HG02588 (cell line): ENCODE data around the gene CUL9.

Experiments used
- ATAC-seq: cut with Tn5 transposase; IDR thresholded peaks from one replicate; pipeline ENCODE4 v1.9.1; 2021; ENCODE audit warnings: mild to moderate bottlenecking, moderate library complexity; ENCODE audit not compliant: unreplicated experiment

Gene CUL9

DNA sequence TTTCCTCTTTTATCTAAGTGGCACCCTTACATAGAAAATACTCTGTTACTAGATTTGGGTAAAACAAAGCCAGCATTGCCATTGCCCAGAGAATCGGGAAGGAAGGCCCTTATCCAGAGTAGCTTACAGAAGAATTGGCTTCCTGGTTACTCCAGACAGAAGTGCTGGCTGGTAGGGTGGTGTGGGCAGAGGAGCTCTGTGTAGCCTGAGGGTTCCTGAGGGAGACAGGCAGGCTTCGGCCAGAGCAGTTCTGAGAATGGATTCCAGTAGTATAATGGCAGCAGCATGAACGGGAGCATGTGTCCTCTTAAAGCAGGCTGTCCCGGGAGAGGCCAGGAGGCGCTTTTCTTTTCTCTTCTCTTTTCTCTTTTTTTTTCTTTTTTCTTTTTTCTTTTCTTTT lies 11.9 kb downstream of the CUL9 start:
- ATAC-seq, result no peak

- no peak for ATAC-seq
Observed at GRCh38 chr6:43196337-43196736, 14.3 kb downstream of the CUL9 start.

DNA sequence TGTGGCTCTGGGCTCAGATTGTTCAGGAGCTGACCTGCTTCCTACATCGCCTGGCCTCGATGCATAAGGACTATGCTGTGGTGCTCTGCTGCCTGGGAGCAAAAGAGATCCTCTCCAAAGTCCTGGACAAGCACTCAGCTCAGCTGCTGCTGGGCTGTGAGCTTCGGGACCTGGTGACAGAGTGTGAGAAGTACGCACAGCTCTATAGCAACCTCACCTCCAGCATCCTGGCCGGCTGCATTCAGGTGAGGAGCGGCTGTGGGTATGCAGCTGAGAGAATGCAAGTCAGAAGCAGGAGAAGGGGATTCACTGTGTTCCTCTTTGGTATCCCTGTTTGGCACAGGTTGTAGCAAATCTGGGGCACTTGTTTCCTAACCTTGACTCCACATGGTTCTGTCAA lies 17.9 kb downstream of the CUL9 start:
- ATAC-seq, result no peak

DNA sequence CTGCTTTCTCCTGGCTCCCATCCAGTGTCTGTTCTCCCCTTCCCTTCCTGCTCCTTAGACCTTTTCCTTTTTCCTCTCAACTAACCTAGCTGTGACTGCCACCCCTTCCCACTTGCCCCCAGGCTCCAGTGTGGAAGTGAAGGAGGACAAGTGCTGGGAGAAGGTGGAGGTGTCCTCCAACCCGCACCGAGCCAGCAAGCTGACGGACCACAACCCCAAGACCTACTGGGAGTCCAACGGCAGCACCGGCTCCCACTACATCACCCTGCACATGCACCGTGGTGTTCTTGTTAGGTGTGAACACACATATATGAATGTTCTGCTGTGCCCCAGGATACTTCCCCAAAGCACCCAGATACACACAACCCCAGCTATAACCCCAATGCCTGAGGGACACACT lies 18.5 kb downstream of the CUL9 start:
- no peak for ATAC-seq

- ATAC-seq, result no peak
Observed at GRCh38 chr6:43202451-43202850, 20.5 kb downstream of the CUL9 start.

DNA sequence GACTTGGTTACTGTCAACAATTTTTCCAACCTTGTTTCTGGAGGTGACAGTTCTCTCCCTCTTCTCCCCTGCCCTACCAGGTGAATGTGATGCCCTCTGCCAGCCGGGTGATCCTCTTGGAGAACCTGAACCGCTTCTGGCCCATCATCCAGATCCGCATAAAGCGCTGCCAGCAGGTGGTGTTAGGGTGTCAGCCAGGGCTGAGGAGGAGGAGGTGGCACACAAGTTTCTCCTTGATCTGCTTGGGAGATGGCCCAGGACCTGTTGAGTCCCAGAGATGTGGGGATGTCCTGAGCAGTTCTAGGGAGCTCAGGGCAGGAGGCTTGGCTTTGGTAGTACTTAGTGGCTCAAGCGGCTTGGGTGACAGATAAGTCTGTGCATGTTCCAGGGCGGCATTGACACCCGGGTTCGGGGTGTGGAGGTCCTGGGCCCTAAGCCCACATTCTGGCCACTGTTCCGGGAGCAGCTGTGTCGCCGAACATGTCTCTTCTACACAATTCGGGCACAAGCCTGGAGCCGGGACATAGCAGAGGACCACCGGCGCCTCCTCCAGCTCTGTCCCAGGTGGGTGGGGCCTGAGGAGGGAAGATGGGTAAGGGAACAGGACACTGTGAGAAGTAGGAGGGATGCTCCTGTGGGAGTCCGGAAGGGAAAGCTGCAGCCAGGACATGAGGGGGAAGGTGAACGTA lies 21.2 kb downstream of the CUL9 start:
- ATAC-seq, result no peak

- ATAC-seq, result no peak
Observed at GRCh38 chr6:43203718-43204095, 21.7 kb downstream of the CUL9 start.

- no peak for ATAC-seq
Observed at GRCh38 chr6:43204271-43205105, 22.5 kb downstream of the CUL9 start.

GRCh38 chr6:43205849-43206248 lies 23.9 kb downstream of the CUL9 start:
- ATAC-seq, result no peak

GRCh38 chr6:43207286-43207685 lies 25.3 kb downstream of the CUL9 start:
- no peak for ATAC-seq

GRCh38 chr6:43211955-43212354 lies 30.0 kb downstream of the CUL9 start:
- ATAC-seq, result no peak

DNA sequence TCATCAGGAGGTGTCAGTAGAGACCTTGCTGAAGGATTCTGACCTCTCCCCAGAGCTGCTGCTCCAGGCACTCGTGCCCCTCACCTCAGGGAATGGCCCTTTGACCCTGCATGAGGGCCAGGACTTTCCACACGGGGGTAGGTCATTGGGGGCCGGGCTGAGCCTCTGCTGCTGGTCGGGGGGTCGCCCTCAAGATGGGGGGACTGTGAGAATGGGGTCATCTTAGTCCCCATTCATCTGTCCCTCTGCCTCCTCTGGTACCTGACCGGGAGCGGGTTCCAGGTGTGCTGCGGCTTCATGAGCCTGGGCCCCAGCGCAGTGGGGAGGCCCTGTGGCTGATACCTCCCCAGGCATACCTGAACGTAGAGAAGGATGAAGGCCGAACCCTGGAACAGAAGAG lies 31.4 kb downstream of the CUL9 start:
- ATAC-seq, result no peak

DNA sequence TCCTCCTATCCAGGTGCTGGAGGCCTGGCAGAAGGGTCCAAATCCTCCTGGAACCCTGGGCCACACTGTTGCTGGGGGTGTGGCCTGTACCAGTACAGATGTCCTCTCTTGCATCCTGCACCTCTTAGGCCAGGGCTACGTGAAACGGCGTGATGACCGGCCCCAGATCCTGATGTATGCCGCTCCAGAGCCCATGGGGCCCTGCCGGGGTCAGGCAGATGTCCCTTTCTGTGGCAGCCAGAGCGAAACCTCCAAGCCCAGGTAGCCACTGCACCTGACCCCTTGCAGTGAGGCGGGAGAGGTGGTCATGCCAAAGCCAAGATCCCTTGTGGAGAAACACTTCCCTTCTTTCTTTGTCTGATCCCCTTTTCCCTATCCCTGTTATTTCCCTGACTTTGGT lies 33.1 kb downstream of the CUL9 start:
- no peak for ATAC-seq

DNA sequence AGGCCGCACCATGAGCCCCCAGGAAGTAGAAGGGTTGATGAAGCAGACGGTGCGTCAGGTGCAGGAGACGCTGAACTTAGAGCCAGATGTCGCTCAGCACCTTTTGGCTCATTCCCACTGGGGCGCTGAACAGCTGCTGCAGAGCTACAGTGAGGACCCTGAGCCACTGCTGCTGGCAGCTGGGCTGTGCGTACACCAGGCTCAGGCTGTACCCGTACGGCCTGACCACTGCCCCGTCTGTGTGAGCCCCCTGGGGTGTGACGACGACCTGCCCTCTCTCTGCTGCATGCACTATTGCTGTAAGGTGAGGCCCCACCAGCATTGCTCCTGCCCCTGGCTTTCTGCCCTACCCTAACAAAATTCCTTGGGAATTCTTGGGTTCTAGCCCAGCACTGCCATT lies 34.2 kb downstream of the CUL9 start:
- no peak for ATAC-seq

DNA sequence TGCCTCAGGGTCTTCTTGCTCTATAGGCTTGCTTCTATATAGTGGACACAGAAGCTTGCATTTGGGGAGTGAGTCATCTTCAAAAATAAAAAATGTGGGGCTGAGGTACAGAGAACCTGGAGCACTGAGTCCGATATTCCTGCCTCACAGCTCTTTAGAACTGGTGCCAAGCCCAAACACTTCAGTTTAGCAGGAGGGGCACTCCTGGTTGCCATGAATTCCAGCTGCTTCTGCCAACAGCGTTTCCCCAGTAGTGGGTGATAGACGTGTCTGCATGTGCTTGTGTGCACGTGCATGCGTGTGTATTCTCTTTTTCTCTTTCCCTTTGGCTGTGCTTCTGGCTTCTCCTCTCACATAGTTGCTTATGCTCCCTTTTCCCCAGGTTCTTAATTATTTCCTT lies 35.4 kb downstream of the CUL9 start:
- no peak for ATAC-seq

GRCh38 chr6:43219119-43219518 lies 37.1 kb downstream of the CUL9 start:
- no peak for ATAC-seq

GRCh38 chr6:43219814-43220213 lies 37.8 kb downstream of the CUL9 start:
- ATAC-seq, result no peak

DNA sequence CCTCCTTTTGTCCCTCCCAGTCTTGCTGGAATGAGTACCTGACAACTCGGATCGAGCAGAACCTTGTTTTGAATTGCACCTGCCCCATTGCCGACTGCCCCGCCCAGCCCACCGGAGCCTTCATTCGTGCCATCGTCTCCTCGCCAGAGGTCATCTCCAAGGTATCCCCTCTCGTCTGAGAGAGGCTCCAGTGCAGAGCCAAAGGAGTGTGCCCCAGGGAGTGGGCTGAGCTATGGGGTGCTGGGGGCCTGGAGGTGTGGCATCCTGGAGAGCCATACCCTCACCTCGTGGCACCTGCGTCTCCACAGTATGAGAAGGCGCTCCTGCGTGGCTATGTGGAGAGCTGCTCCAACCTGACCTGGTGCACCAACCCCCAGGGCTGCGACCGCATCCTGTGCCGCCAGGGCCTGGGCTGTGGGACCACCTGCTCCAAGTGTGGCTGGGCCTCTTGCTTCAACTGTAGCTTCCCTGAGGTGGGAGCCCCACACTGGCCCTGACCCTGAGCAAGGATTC lies 38.5 kb downstream of the CUL9 start:
- no peak for ATAC-seq

DNA sequence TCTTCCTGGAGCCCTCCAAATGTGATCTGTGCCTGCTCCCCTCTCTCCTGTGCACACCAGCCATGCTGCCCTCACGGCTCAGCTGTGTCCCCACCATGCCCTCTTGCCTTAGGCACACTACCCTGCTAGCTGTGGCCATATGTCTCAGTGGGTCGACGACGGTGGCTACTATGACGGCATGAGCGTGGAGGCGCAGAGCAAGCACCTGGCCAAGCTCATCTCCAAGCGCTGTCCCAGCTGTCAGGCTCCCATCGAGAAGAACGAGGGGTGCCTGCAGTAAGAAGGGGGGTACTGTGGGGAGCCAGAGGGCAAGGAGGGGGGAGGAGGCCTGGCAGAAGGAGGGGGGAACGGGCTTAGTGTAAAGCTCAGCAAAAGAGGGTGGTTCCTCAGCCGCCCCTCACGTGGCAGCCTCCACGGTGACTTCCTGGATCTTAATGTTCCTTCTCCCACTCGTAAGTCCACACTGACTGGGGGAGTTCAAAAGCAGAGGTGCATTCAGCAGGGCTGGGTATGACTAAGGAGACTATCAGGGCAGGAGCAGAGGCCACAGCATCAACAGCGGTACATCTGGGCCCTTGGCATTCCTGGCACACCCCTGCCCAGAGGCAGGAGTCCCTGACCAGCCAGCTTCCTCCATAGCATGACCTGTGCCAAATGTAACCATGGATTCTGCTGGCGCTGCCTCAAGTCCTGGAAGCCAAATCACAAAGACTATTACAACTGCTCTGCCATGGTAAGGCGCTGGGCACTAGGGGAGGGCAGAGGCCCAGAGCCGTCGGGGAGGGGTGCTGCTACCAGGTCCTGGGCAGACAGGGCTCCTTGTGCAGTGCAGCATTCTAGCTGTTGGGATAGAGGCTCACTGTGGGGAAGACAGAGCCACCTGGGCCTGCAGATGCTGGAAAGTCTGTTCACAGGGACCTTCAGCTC lies 39.3 kb downstream of the CUL9 start:
- no peak for ATAC-seq

DNA sequence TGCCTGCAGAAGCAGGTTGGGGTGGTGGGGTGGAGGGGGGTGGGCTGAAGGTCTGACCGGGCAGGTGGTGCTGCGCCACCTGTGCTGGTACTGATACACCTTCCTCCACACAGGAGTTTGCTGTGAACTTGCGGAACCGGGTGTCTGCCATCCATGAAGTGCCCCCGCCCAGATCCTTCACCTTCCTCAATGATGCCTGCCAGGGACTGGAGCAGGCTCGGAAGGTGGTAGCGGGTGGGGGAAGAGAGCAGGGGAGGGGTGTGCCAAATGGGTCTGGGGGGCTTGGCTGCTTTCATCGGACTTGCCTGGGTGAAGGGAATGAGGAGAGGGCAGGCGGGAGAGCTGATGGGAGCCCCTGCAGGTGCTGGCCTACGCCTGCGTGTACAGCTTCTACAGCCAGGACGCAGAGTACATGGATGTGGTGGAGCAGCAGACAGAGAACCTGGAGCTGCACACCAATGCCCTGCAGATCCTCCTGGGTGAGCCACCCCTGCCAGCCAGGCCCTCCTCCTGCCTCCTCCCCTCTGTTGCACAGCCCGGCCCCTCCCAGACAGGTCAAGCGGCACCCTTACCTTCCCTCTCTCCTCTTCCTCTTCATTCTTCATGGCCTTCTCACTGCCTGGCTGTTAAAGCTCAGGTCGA lies 40.5 kb downstream of the CUL9 start:
- no peak for ATAC-seq

DNA sequence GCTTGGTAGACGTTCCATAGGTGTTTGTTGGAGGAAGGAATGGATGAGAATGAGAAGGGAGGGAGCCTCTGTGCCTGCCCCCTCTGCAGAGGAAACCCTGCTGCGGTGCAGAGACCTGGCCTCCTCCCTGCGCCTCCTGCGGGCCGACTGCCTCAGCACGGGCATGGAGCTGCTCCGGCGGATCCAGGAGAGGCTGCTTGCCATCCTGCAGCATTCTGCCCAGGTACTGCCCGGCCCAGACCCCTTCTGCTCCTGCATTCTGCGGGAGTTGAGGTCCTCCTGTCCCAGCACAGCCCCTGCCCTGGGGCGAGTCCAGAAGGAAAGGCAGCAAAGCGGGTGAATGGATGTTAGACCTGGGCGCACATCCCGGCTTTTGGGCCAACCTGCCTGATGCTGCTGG lies 41.2 kb downstream of the CUL9 start:
- no peak for ATAC-seq
